CD4-positive, alpha-beta T cell treated with Interleukin-12 subunit alpha and Interleukin-12 subunit beta, for 1 hour (primary cell): ENCODE data around the gene GRIFIN.

Experiments
- DNase-seq: peaks from one replicate; pipeline ENCODE4 v3.0.0-alpha.2; 2020

The GRIFIN gene

DNA sequence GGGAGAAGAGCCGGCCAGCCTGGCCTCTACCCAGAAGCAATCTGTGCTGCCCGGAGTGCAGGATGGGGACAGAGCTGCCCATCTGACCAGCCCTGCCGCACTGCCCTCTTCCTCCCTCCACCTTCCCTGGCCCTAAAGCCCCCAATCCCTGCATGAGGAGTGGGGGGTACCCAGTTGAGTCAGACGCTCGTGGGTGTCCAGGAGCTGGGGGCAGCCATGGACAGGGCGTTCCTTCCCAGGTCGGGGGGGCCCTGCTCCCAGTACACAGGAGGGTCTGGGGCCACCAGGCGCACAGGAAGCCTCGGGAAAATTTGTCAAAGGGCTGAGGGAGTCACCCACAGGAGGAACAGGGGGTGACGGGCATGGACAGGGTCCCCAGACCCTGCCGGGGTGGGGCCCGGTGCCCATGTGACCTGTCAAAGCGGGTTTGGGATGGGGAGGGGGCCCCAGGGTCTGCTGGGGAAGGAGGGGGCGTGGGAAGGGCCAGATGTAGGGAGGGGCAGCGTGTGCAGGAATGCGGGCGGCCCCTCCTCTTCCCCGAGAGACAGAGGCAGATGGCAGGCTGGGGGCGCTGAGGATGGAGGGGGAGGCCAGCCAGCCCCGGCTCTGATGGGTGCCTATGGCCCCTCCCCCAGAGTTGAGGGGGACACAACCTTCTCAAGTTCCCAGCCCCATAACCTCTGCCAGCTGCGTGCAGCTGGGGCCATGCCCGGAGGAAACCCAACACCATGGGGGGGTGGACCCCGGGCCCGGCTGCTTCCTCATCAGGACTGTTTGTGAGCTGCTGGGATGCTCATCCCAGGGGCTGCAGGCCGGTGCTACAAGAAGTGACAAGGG, 21.5 kb upstream of the GRIFIN start:
- no peak for DNase-seq

DNA sequence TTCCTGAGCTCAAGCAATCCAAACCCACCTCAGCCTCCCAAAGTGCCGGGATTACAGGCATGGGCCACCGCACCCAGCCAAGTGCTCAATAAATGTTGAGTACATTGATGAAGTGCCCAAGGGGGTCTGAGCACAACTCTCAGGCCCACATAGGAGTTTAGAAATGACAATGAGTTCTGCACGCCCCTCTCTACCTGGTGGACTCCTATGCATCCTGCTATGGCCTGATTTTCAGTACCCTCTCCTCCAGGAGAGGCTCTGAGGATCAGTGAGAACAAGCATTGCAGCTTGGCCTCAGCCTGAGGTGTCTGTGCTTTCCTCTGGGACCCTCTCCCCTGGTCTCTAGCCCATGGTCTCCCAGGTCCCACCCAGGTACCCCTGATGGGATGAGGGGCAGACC, 20.9 kb upstream of the GRIFIN start:
- no peak for DNase-seq

DNA sequence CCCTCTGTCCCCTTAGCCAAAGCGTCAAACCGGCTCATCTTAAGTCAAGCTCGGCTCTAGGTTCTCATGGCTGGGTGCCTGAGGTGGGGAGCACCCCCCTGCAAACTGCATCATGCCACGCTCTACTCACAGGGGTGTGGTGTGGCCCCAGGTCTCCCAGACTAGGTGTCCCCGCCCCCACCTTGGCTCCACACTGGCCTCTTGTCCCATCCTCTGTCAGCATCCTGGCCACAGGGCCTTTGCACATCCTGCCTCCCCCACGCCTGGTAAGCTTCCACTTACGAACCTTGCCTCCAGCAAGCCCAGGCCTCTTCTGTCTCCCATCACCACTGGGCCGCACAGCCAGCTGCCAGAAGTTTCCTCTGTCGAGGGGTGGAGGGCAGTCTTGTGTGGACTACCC, 20.2 kb upstream of the GRIFIN start:
- no peak for DNase-seq

DNA sequence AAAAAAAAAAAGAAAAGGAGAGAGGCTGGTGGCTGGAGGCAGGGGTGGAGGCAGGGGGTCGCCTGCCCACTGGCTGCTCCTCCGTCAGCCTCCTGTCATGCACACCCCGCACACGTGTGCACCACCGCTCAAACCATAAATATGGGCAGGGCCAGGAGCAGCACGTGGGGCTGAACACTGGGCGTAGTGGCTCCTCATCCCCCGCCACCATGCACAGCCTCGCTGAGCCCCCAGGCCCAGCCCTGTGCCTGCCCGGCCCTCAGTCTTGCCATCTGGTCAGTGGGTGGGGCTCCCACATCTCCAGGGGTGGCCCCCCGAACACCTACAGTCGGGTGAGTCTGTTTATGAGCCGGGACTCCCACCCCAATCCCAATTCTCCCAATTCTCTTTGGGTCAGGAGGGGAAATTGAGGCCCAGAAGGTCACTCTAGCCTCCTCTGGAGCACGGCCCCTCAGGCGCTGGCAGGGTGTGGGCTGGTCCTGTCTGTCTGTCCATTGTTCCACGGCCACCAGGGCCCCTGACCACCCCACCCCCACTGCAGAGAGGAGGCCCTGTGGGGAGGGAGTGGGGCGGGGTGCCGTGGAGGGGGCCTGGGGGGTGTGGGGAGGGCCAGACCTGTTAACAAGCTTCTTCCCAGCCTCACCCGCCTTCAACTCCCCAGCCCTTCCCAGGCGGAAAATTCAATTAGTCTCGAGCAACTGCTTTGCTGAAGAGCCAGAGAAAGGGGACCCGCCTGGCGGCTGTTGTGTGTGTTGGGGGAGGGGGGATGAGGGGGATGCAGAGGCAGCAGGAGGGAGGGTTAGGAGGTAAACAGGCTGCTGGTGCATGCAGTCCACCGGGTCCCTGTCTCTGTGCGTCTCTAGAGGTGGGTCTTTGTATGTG, 19.5 kb upstream of the GRIFIN start:
- DNase-seq = no peak

DNA sequence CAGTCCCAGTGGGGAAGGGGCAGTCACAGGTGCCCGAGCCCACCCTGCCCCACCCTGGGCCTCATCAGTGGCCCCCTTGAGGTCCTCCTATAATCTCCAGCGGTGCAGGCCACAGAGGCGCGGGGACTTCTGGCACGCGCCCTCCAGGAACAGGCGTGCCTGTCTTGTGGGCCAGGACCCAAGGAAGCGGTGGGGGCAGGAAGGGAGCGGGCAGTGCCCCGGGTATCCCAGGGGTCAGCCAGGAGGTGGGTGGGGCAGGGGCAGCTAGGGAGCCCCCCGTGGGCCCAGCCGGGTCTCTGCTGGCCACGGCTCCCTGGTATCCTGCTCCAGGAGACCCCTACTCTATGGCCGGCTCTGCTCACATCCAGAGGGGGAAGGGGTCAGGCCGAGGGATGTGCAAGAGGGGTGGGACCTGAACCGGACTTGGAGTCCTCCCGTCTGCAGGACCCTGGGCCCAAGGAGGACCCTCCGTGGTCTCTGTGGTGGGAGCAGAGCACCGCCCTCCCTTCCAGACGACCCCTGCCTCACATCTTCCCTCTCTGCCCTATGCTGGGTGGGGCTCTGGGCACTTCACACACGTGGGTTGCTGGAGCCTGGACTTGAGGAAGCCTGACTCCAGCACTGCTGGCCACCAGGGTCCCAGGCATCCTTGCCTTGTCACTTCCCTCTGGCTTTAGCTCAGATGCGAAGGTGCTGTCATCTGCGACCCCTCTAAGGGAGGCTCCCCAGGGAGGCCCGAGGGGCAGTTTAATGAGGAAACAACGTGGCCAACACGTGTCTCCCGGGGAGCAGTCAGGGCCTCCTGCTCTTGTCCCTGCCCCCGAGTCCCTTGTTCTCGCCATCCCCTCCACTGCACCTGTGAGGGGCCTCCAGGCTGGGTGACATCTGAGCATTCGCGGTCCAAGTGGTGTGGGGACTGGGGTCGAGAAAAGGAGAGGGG, 18.3 kb upstream of the GRIFIN start:
- no peak for DNase-seq

DNA sequence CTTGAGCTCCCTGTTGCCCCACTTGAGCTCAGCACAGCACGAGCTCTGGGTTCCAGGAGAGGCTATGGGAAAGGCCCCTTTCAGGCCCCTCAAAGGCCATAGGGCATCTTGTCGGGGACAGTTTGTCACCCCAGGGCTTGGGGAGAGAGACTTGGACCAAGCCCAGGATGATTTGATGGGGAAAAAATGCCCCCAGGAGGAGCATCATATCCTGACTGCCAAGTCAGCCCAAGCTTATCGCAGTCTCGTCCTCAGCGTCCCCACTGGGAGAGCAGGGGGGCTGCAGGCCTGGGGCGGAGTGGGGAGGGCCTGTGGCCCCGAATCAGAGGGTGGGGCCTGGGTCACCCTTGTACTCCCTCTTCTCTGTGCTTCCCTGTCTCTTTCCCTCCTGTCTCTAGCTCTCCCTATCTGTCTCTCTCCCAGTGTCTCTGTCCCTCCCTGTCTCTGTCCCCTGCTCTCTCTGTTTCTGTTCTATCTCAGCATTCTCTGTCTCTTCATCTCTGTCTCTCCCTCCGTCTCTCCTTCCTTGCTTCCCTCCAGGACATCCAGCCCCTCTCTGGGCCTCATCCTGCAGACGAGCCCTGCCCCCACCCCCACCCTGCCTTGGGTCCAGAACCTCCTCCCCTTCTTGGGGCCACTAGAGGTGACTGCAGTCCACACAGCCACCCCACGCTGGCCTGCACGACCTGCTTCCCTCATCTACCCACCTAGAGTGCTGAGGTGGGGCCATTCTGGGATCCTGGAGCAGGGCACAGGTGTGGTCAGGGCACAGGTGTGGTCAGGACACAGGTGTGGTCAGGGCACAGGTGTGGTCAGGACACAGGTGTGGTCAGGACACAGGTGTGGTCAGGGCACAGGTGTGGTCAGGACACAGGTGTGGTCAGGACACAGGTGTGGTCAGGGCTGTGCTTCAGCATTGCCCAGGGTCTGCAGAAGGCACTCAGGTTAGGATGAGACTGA, 17.3 kb upstream of the GRIFIN start:
- no peak for DNase-seq

DNA sequence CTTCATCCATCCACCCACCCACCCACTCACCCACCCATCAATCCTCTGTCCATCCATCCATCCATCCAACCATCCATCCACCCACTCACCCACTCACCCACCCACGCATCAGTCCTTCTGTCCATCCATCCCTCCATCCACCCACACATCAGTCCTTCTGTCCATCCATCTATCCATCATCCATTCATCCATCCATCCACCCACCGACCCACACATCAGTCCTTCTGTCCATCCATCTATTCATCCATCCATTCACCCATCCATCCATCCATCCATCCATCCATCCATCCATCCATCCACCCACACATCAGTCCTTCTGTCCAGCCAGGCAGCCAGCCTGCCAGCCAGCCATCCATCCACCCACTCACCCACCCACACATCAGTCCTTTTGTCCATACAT, 15.8 kb upstream of the GRIFIN start:
- no peak for DNase-seq

DNA sequence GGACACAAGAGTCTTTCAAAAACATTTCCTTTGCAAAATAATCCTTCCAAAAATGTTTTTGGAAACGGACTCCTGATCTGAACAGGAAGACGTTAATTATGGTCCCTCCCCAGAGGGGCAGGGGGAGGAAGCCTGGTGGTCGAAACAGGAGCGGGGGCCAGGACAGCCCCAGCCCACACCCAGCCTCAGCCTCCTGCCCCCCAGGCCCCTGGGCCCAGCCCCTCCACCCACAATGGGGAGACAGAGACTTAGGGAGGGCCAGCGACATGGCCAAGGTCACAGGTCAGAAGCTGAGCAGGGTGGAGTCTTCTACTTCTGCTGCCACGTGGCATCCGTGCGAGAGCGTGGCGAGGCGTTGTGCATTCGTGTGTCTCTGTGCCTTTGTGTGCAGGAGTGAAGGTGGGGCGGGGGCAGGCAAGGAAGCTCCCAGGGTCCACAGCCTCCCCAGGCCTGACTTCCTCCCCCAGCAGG, 14.0 kb upstream of the GRIFIN start:
- DNase-seq = no peak

DNA sequence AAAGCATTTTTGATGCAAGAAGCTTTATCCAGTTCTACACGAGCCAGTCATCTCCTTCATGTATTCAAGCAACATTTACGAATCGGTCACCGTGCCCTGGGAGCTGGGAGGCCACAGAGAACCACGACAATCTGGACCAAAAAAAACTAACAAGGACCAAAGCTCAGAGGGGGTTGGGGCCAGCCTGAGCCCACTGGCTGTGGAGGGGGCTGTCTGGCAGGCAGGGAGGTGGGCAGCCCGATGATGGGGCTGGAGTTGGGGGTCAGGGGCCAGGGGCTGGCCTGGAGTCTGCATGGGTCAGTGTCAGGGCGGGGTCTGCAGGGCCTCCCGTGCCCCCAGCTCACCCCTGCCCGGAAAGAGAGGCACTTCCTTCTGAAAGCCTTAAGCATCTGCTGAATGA, 12.5 kb upstream of the GRIFIN start:
- no peak for DNase-seq

DNA sequence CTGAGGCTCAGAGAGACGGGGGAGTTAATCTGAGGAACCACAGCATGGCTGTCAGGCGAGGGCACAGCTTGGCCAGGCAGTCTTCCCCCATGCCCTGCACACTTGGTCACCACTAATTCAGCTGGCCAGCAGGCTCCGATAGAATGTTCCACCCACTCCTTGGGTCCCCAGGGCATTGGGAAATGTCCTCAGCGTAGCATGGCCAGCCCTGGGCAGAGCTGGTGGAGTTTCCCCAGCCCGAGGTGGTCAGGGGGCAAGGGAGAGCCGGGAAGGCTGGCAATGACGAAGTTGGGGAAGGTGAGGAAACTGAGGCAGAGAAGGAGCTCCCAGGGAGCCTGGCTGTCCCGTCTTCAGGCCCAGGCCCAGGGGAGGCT, 12.1 kb upstream of the GRIFIN start:
- no peak for DNase-seq

DNA sequence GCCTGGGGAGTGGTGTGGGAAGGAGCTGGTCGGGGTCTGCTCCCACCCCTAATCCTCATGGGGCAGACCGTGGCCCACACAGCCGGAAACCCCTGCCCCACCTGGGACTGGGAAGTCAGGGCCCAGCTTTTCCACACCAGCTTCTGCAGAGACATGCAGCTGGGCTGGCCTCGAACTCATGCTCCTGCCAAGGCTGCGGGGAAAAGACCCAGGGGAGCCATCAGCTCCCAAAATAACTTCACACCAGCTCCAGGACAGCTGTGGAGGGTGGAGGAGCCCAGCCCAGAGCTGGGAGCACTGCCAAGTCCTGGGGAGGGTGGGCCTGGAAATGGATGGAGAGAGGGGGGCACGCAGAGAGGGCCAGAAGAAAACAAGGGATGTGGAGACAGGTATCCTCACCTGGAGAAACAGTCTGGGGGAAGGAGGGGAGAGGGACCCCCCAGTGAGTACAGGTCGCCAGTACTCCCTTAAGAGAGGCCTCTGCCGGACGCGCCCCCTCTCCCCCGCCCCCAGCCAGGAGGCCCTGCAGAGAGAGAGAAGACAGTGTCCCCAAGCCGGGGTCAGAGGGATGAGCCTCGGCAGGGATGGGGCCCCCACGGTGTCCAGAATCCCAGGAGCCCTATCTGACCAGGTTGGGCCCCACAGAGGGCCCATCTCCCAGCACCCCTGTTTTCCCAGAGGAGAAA, 11.5 kb upstream of the GRIFIN start:
- no peak for DNase-seq

DNA sequence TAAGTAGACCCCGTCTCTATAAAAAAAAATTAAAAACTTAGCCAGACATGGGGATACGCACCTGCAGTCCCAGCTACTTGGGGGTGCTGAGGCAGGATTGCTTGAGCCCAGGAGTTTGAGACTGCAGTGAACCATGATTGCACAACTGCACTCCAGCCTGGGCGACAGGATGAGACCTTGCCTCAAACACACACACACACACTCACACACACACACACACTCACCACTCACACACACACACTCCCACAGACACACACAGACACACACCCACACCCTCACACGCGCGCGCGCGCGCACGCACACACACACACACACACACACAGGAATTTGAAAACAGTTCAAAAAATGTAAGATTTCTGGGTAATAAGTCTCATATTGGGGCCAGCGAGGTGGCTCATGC, 8.7 kb upstream of the GRIFIN start:
- DNase-seq = no peak

DNA sequence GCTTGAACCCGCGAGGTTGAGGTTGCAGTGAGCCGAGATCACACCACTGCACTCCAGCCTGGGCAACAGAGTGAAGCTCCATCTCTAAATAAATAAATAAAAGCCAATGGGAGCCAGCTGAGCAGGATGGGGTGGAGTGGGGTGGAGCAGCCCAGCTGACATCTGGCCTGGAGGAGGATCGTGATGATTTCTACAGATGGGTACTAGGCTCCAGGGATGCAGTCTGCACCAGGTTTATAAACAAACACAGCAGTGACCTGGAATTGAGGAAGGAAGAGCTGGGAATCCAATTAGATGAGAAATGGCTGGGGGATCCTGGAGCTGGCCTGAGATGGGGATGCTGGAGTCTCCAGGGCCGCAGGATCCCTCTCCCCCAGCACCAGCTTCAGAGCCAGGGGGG, 7.3 kb upstream of the GRIFIN start:
- DNase-seq = no peak

DNA sequence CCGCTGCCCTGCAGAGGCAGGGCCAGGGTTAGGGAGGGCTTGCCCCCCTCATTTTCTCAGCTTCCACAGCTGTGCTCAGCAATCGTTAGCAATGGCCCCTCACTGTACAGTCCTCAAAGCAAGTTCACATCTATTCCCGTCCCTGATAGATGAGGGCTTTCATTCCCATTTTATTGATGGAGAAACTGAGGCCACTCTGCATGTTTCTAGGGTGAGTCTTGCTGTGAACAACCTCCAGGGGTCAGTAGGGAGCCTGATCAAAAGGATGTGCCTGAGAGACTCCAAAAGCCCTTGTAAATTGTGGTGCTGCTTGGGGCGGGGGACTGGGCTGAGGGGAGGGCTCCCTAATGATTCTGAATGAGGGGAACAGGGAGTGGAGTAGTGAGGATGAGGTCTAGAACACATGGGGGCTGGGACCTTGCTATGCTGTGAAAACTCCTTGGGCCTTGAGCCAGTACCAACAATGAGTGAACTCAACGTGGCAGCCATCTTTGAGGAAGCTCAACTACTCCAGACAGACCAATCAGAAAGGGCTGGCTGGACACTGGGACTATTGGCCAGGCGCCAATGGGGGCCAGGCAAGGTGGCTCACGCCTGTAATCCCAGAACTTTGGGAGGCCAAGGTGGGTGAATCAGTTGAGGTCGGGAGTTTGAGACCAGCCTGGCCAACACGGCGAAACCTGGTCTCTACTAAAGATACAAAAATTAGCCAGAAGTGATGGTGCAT, 6.7 kb upstream of the GRIFIN start:
- no peak for DNase-seq

DNA sequence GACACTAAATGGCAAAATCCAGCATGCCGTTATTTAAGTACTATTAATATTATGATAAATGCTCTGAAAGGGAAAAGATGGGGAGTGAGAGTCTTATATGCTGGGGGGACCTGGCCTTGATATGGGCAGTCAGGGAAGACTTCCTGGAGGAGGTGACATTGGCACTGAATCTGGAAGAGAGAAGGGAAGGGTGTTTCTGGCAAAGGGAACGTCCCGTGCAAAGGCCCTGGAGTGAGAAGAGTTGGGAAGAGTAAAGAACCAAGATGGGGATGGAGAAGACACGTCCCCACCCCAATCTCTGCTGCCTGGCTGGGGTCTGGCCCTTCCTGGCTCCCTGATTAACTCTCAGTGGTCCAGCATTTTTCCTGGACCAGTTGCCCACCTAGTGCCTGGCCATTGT, 5.0 kb upstream of the GRIFIN start:
- no peak for DNase-seq

DNA sequence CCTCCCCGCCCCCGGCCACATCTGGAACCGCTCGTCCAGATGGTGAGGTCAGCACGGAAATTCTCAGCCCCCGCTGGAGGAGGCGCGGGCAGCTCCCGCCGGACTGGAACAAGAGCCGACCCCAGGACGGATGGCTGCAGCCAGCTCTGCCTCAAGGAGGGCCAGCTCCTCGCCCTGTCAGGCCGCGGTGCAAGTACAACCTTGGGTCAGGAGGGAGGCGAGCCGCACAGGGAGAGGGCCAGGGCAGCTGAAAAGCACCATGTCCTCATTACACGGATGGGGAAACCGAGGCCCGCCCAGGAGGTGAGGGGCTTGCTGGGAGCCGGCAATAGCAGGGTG, 3.8 kb upstream of the GRIFIN start:
- no peak for DNase-seq

DNA sequence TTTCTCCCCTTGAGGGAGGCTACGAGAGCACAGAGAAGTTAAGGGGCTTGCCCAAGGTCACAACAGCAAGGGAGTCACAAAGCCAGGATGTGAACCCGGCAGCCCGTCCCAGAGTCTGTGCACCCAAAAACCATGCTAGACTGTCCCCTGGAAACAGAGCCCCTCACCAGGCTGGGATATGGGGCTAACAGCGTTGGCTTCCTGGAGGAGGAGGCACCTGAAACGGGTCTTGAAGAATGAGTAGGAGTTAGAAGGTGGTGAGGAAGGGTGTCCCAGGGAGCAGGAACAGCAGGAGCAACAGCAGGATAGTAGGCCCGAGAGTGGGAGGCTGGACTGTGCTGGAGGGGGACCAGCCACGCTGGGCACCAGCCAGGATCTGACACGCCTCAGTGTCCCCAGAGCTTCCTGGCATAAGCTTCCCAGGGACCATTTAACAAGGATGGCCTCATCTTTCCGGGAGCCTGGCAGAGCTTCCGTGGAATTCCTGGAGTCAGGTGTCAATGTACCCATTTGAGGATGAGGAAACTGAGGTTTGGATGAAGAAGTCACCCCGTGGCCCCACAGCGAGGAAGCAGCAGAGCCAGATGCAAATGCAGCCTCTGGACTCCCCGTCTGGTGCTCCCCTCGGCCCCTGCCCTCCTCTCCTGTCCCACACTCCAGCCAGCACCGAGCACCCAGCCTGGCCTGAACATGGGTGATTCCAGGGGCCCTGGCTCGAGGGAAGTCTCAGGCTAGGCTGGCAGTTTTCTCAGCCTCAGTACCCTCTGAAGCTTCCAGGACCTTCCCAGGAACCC, 3.3 kb upstream of the GRIFIN start:
- DNase-seq = no peak

DNA sequence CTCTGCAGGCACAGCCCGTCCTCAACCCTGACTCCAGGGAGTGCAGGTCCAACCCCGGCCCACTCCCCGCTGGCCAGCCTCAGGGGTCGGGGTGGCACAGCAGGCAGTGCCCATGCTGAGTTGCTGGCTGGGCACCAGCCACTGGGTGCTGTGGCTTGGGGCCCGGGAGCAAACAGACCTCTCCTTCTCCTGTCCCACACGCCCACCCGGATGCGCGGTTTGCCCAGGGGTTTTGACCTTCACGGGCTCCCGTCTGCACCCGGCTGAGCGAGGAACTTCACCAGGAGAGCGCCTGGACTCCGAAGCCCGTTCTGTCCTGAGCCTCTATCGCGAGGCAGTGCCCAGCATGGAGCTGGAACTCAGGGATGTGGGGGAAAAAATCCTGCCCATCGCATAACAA, 2.6 kb upstream of the GRIFIN start:
- no peak for DNase-seq

DNA sequence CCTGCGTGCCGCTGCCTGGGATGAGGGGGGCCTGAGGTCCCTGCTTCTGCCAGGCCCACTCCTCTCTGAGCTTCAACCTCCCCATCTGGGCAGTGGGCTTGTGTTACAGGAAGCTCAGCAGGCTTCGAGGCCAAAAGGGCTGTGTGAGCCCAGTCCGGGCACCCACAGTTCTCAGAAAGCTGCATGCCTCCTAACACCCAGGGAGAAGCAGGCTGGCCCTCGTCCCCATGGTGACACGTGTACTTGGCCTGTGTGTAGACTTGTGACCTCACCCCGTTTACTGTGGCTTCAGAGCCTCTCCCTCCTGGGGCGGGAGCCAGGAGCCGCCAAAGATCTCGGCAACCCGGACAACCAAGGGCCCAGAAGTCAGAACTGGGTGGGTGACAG, 2.2 kb upstream of the GRIFIN start:
- no peak for DNase-seq
